Measurements from ENCODE around the gene TADA2B.

TADA2B gene

GRCh38 chr4:7043284-7044136 lies at the start of gene TADA2B:
TSS of gene TADA2B (plus strand) at chr4:7043372. CDS start at chr4:7043580, 208 bp downstream.
- in situ Hi-C loops (cut with MboI; ENCODE audit: low sequenced_read_pairs) = loop anchor here (10.0 kb wide), 1 partner anchor 329 kb away; the partner anchor contains the start of gene BLOC1S4

GRCh38 chr4:6996481-6996880 lies 46.7 kb upstream of the TADA2B start:
- in situ Hi-C loops (cut with MboI; ENCODE audit: low sequenced_read_pairs) = no loop called here

- in situ Hi-C loops (cut with MboI; ENCODE audit: low sequenced_read_pairs) = no loop called here
Observed at GRCh38 chr4:6999172-7000086, 43.7 kb upstream of the TADA2B start.

GRCh38 chr4:7000421-7001176 lies 42.6 kb upstream of the TADA2B start:
- in situ Hi-C loops (cut with MboI; ENCODE audit: low sequenced_read_pairs) = no loop called here

- in situ Hi-C loops (cut with MboI; ENCODE audit: low sequenced_read_pairs) = no loop called here
Observed at GRCh38 chr4:7001271-7001670, 41.9 kb upstream of the TADA2B start.

- in situ Hi-C loops (cut with MboI; ENCODE audit: low sequenced_read_pairs) = no loop called here
Observed at GRCh38 chr4:7002336-7002735, 40.8 kb upstream of the TADA2B start.

GRCh38 chr4:7003176-7003878 lies 39.8 kb upstream of the TADA2B start:
- in situ Hi-C loops (cut with MboI; ENCODE audit: low sequenced_read_pairs) = no loop called here

GRCh38 chr4:7003879-7004240 lies 39.3 kb upstream of the TADA2B start:
- in situ Hi-C loops (cut with MboI; ENCODE audit: low sequenced_read_pairs) = no loop called here

- in situ Hi-C loops (cut with MboI; ENCODE audit: low sequenced_read_pairs) = no loop called here
Observed at GRCh38 chr4:7004331-7004730, 38.8 kb upstream of the TADA2B start.

- in situ Hi-C loops (cut with MboI; ENCODE audit: low sequenced_read_pairs) = no loop called here
Observed at GRCh38 chr4:7005571-7005970, 37.6 kb upstream of the TADA2B start.

GRCh38 chr4:7006411-7006810 lies 36.8 kb upstream of the TADA2B start:
- in situ Hi-C loops (cut with MboI; ENCODE audit: low sequenced_read_pairs) = no loop called here

GRCh38 chr4:7007142-7007907 lies 35.8 kb upstream of the TADA2B start:
- in situ Hi-C loops (cut with MboI; ENCODE audit: low sequenced_read_pairs) = no loop called here

GRCh38 chr4:7007944-7008343 lies 35.2 kb upstream of the TADA2B start:
- in situ Hi-C loops (cut with MboI; ENCODE audit: low sequenced_read_pairs) = no loop called here

GRCh38 chr4:7009564-7009963 lies 33.6 kb upstream of the TADA2B start:
- in situ Hi-C loops (cut with MboI; ENCODE audit: low sequenced_read_pairs) = no loop called here

- in situ Hi-C loops (cut with MboI; ENCODE audit: low sequenced_read_pairs) = no loop called here
Observed at GRCh38 chr4:7013175-7013574, 30.0 kb upstream of the TADA2B start.

GRCh38 chr4:7014815-7015214 lies 28.4 kb upstream of the TADA2B start:
- in situ Hi-C loops (cut with MboI; ENCODE audit: low sequenced_read_pairs) = no loop called here

GRCh38 chr4:7015383-7016035 lies 27.7 kb upstream of the TADA2B start:
- in situ Hi-C loops (cut with MboI; ENCODE audit: low sequenced_read_pairs) = no loop called here

- in situ Hi-C loops (cut with MboI; ENCODE audit: low sequenced_read_pairs) = no loop called here
Observed at GRCh38 chr4:7016086-7016485, 27.1 kb upstream of the TADA2B start.

- in situ Hi-C loops (cut with MboI; ENCODE audit: low sequenced_read_pairs) = no loop called here
Observed at GRCh38 chr4:7016512-7016911, 26.7 kb upstream of the TADA2B start.

Data from HL-60/S4 treated with retinoic acid at 250 ng/mL for 4 days and 3 days (cell line).